Duodenal mucosa (tissue), 2 donors: Measurements from ENCODE around the gene MAGED1.

ENCODE experiments used
- H3K27ac ChIP-seq: one replicate; pipeline ENCODE4 v1.7.0; 2013; ENCODE audit warnings: low read depth, low read length
- H3K27me3 ChIP-seq, 2 donors: one replicate each; pipeline ENCODE4 v1.7.0; 2013; ENCODE audit warnings: low read length in 2 of 2, control low read depth in 1 of 2; ENCODE audit not compliant: insufficient read depth in 2 of 2, control insufficient read depth in 1 of 2
- H3K36me3 ChIP-seq, 2 donors: one replicate each; pipeline ENCODE4 v1.7.0; 2013; ENCODE audit warnings: low read length in 2 of 2, control low read depth in 1 of 2; ENCODE audit not compliant: insufficient read depth in 2 of 2, control insufficient read depth in 1 of 2
- H3K4me1 ChIP-seq, 2 donors: one replicate each; pipeline ENCODE4 v1.7.0; 2013; ENCODE audit warnings: low read length in 2 of 2, control low read depth in 1 of 2; ENCODE audit not compliant: insufficient read depth in 2 of 2, control insufficient read depth in 1 of 2
- H3K4me3 ChIP-seq, 2 donors: one replicate each; pipeline ENCODE4 v1.7.0; 2013; ENCODE audit warnings: low read length in 2 of 2, low read depth in 1 of 2
- H3K9ac ChIP-seq, 2 donors: one replicate each; pipeline ENCODE4 v1.7.0; 2013; ENCODE audit warnings: low read length in 2 of 2, low read depth in 1 of 2
- H3K9me3 ChIP-seq, 2 donors: one replicate each; pipeline ENCODE4 v1.7.0; 2013; ENCODE audit warnings: low read length in 2 of 2, control low read depth in 1 of 2; ENCODE audit not compliant: control insufficient read depth in 1 of 2

Gene MAGED1

DNA sequence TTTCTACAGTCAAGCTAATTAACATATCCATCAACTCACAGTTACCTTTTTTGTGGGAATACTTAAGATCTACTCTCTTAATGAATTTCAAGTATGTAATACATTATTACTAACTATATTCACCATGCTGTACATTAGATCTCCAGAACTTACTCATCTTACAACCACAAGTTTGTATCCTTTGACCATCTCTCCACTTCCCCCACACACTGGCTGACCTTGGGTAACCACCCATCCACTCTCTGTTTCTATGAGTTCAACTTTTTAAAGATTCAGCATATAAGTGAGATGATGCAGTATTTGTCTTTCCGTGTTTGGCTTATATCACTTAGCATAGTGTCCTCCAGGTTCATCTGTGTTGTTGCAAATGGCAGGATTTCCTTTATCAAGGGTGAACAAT lies 30.5 kb upstream of the MAGED1 start:
- Histone ChIP-seq H3K9me3 (peaks cover 0 to 2% of the 10 kb centered on the region in 2 donors), H3K9ac (no peak overlapping the region), H3K27ac (no peak overlapping the region), H3K4me3 (no peak overlapping the region), H3K27me3 (no peaks in the 10 kb centered on the region), H3K4me1 (no peaks in the 10 kb centered on the region), H3K36me3 (no peaks in the 10 kb centered on the region)

DNA sequence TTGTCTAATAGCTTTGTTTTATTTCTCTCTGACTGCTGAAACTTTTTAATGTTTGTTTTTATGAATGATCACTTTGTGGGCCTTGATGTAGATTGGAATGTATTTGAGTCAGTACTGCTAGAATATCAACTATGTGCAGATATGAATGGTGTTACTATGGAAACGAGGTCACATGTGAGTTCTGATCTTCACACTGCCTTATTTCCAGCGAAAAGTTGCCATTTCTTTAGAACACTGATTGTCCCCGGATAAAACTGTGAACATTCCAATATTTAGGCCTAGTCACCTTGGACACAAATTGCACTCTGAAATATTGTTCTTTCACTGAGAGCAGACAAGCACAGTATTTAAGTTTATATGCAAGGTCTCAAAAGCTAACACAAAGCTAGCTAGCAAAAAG lies 27.2 kb upstream of the MAGED1 start:
- no peaks in the 10 kb centered on the region for H3K36me3 ChIP-seq
- no peaks in the 10 kb centered on the region for H3K9me3 ChIP-seq
- no peak overlapping the region for H3K4me3 ChIP-seq
- no peaks in the 10 kb centered on the region for H3K4me1 ChIP-seq
- H3K27ac ChIP-seq, result no peak overlapping the region
- H3K9ac ChIP-seq, result no peak overlapping the region
- no peaks in the 10 kb centered on the region for H3K27me3 ChIP-seq

DNA sequence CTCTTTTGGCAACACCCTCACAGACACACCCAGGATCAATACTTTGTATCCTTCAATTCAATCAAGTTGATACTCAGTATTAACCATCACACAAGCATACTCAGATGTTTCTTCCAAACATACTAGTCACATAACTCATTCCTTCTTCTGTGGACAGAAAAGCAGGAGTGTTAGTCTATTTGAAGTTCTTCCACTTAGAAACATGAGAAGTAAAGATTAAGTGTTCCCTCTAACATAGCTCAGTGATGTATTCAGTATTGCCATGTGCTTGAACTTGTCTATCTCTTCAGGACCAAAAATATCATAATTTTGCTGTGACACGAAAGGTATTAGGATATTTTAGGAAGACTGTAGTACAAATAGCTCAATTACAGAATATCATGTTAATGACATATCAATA lies 25.8 kb upstream of the MAGED1 start:
- Histone ChIP-seq H3K4me1 (no peaks in the 10 kb centered on the region), H3K4me3 (no peak overlapping the region), H3K9ac (no peak overlapping the region), H3K27ac (no peak overlapping the region), H3K36me3 (no peaks in the 10 kb centered on the region), H3K27me3 (no peaks in the 10 kb centered on the region), H3K9me3 (no peaks in the 10 kb centered on the region)

DNA sequence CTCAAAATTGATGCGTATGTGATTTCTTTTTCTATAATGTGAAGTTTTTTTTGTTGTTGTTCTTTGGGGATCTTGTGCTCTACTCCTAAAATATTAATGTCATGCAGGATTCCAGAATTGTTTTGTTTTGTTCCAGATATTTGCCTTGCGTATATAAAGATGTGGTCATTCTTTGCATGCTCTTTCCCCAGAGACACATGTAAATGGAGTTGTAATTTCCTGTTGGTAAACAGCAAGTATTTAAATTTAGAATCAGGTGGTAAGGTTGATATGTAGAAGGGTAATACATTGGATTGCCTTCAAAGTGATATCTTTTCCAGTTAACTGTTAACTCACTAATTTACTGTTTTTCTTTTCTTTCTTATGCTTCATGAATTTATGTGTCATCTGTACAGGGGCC lies 23.1 kb upstream of the MAGED1 start:
- Histone ChIP-seq H3K36me3 (no peaks in the 10 kb centered on the region), H3K27ac (no peak overlapping the region), H3K9me3 (no peaks in the 10 kb centered on the region), H3K27me3 (no peaks in the 10 kb centered on the region), H3K4me3 (no peak overlapping the region), H3K4me1 (no peaks in the 10 kb centered on the region), H3K9ac (no peak overlapping the region)

DNA sequence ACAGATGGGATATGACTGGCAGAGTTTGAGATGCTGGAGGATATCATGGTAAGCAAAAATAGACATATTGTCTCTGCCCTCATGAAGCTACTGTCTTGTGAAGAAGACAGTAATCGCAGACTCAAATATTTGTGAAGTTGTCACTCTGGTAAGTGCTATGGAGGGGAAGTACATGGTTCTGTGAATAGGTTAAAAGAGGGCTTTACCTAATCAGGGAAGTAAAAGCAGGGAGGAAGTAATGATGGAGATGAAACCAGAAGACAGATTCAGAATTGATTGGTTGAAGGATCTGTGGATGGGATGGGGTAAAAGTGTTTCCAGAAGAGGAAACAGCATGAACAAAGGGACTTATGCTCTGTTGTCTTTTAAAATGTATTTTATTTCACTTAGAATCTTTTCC lies 19.3 kb upstream of the MAGED1 start:
- H3K9me3 ChIP-seq, result no peaks in the 10 kb centered on the region
- no peak overlapping the region for H3K9ac ChIP-seq
- no peaks in the 10 kb centered on the region for H3K4me1 ChIP-seq
- no peak overlapping the region for H3K27ac ChIP-seq
- H3K4me3 ChIP-seq, result no peak overlapping the region
- H3K36me3 ChIP-seq, result no peaks in the 10 kb centered on the region
- H3K27me3 ChIP-seq, result no peaks in the 10 kb centered on the region

DNA sequence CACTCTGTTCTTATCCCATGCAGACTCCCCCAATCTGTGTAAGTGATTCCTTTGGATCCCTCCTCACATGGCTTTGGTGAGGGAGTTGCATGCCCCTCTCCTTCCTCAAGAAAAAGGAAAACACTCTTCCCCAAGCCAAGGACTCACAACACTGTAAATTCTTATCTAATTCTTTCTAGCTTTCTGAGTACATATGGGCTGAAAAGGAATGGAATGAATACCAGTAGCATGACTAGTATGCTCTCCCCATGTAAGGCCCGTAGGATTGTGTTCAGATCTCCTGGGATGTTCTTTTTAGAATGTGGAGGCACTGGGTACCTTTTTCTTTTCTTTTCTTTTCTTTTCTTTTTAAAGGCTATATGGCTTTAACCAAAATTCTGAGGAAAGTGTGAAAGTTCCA lies 17.0 kb upstream of the MAGED1 start:
- no peak overlapping the region for H3K27ac ChIP-seq
- H3K9me3 ChIP-seq, result no peaks in the 10 kb centered on the region
- H3K36me3 ChIP-seq, result no peaks in the 10 kb centered on the region
- H3K4me1 ChIP-seq, result no peaks in the 10 kb centered on the region
- no peak overlapping the region for H3K9ac ChIP-seq
- H3K27me3 ChIP-seq, result no peaks in the 10 kb centered on the region
- no peak overlapping the region for H3K4me3 ChIP-seq

DNA sequence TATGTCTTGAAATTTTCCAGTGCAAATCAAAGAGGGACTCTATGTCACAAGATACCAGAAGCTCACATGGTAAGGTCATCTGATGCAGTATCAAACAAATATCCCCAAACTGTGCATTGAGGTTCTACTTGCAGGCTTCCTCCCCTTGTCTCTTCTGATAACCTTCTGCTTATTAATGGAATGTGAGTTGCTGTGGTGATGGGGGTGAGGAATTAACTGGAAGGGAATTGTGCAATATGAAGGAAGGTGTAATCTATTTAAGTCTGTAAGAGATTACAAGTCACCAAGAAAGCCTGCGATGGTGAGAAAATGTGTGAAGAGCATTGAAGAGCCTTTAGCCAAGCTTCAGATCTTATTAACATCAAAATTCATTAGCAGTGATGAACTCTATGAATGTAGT lies 15.4 kb upstream of the MAGED1 start:
- Histone ChIP-seq H3K4me1 (no peaks in the 10 kb centered on the region), H3K4me3 (no peak overlapping the region), H3K36me3 (no peaks in the 10 kb centered on the region), H3K9ac (no peak overlapping the region), H3K27ac (no peak overlapping the region), H3K27me3 (no peaks in the 10 kb centered on the region), H3K9me3 (no peaks in the 10 kb centered on the region)

DNA sequence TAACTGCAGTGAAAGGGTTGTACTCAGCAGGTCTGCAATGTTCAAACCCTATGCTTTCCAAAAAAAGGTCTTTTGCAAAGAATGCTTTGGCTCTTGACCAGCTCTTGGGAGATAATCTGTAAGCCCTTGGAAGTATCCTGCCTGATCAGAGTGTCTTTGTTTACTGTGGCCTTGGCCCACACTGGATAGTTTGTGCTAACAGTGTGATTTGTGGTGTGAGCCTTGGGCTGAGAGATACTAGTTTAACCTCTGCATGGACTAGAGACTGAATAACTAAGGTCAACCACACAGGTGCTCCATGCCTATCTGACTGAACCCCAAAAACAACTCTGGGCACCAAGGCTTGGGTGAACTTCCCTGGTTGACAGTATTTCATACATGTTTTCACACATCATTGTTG lies 3.6 kb upstream of the MAGED1 start:
- no peak overlapping the region for H3K9ac ChIP-seq
- no peaks in the 10 kb centered on the region for H3K27me3 ChIP-seq
- no peak overlapping the region for H3K27ac ChIP-seq
- H3K9me3 ChIP-seq, result no peaks in the 10 kb centered on the region
- H3K4me1 ChIP-seq, result no peaks in the 10 kb centered on the region
- no peak overlapping the region for H3K4me3 ChIP-seq
- H3K36me3 ChIP-seq, result no peaks in the 10 kb centered on the region

DNA sequence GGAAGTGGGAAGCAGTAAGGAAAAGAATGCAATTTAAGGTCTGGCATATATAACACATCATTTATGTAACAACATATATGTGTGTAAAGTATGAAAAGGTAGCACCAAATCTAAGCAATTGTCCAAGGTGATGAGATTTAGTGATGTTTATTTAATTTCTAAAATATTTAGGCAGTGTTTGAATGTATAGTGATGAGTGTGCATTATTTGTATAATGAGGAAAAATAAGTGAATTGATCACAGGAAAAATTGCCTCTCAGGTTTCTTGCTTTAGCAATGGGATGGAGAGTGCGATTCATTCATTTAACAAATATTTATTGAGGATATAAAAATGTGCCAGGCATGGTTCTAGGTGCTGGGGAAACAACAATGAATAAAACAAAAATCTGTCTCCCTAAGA lies 2.2 kb upstream of the MAGED1 start:
- Histone ChIP-seq H3K4me3 (no peak overlapping the region), H3K9me3 (no peaks in the 10 kb centered on the region), H3K4me1 (peaks cover 0 to 7% of the 10 kb centered on the region in 2 donors), H3K36me3 (no peaks in the 10 kb centered on the region), H3K9ac (no peak overlapping the region), H3K27me3 (no peaks in the 10 kb centered on the region), H3K27ac (no peak overlapping the region)

DNA sequence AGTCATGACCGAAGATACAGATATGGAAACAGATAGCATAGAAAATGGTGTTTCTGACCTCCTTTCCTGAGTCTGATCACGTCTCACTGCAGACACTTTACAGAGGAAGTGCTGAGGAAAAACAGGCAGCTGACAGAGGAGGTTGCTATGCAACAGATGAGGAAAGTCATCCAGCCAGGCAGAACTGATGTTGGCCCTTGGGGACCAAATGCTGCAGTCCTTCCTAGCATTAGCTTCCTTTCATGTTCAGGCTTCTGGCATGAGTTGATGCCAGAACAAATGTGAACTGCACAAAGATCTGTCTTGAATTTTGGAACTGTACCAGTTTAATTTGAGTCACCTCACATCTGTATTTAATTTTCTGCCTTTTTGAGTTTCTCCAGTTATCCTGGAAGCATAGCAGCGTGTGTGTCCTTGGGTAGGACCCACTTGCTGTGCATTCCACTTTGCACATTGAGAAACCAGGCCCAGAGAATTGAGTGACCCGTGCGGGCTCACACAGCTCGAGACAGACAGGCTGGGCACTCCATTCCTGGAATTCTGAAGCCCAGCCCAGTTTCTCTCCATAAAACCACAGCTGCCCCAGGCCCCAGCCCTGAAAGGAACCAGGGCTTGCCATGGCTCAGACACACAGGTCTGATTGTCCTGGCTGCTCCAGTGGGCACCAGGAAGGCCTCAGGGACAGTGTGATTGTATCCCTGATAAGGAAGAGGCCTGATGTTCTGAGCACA lies 1.4 kb upstream of the MAGED1 start:
- Histone ChIP-seq H3K36me3 (no peaks in the 10 kb centered on the region), H3K9me3 (no peaks in the 10 kb centered on the region), H3K4me1 (peaks cover 0 to 7% of the 10 kb centered on the region in 2 donors), H3K4me3 (no peak overlapping the region), H3K27ac (no peak overlapping the region), H3K9ac (no peak overlapping the region), H3K27me3 (no peaks in the 10 kb centered on the region)
